ENCODE measurements around the gene COL20A1.
"Not testable (repeated sequence)": the region's sequence is repeated elsewhere in the genome, so short reads cannot be mapped to it uniquely, and the experiment has no call there.

Gene COL20A1

DNA sequence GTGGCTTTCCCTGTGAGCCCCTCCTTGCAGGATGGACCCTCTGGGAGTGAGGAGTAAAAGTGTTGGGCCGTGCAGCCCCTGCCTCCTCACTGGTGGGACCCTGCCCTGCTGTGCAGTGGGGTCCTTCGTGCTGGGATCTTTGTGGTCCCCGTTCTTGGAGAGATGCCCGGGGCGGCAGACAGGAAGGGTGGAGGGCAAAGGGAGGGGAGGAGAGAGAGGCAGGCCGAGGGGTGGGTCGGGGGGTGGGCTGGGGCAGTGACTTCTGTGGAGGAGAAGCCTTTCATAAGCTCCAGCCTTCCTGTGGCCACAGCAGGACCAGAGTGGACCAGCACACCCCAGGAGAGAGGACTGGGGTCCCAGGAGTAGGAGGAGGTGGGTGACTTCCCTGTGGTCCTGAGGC lies at the start of gene COL20A1:
Gene COL20A1 (plus strand): TSS at position 283 of the 400 bp plus-strand sequence. CDS start 1,922 bp downstream, outside the sequence.
- no peak within 1 kb of the TSS for H3K9ac ChIP-seq (ENCODE audit: low read length)
- no peak for DNase-seq (ENCODE audit: low read depth)

GRCh38 chr20:63243604-63244247 lies 49.3 kb upstream of the COL20A1 start:
- Histone ChIP-seq H3K4me3 (ENCODE audit: low read length) (no peak overlapping the region), H3K9me3 (ENCODE audit: control insufficient read depth, low read length) (no peaks in the 10 kb centered on the region), H3K27me3 (replicated peaks; ENCODE audit: control insufficient read depth, insufficient read depth, low read length) (peaks cover 39% of the 10 kb centered on the region), H3K9ac (ENCODE audit: low read length) (no peak overlapping the region), H3K36me3 (ENCODE audit: control insufficient read depth, insufficient read depth, low read length, severe bottlenecking) (no peaks in the 10 kb centered on the region), H3K4me1 (ENCODE audit: control insufficient read depth, insufficient read depth, low read length) (no peaks in the 10 kb centered on the region)
- no peak for DNase-seq (ENCODE audit: low read depth)

More for the DNA sequence above, at the start of gene COL20A1:
- Histone ChIP-seq H3K4me1 (ENCODE audit: control insufficient read depth, insufficient read depth, low read length) (peaks cover 8% of the 10 kb centered on the region), H3K9me3 (ENCODE audit: control insufficient read depth, low read length) (no peaks in the 10 kb centered on the region), H3K36me3 (ENCODE audit: control insufficient read depth, insufficient read depth, low read length, severe bottlenecking) (peaks cover 12% of the 10 kb centered on the region), H3K4me3 (ENCODE audit: low read length) (no peak within 1 kb of the TSS), H3K27me3 (replicated peaks; ENCODE audit: control insufficient read depth, insufficient read depth, low read length) (peaks cover 21% of the 10 kb centered on the region)

- H3K4me1 ChIP-seq (ENCODE audit: control insufficient read depth, insufficient read depth, low read length), result no peaks in the 10 kb centered on the region
- no peak overlapping the region for H3K4me3 ChIP-seq (ENCODE audit: low read length)
- no peak for DNase-seq (ENCODE audit: low read depth)
- H3K9ac ChIP-seq (ENCODE audit: low read length), result no peak overlapping the region
- H3K27me3 ChIP-seq (replicated peaks; ENCODE audit: control insufficient read depth, insufficient read depth, low read length), result peaks cover 46% of the 10 kb centered on the region
- no peaks in the 10 kb centered on the region for H3K36me3 ChIP-seq (ENCODE audit: control insufficient read depth, insufficient read depth, low read length, severe bottlenecking)
- H3K9me3 ChIP-seq (ENCODE audit: control insufficient read depth, low read length), result no peaks in the 10 kb centered on the region
Measured at GRCh38 chr20:63244468-63244867, 48.5 kb upstream of the COL20A1 start.

GRCh38 chr20:63246490-63247288 lies 46.3 kb upstream of the COL20A1 start:
- no peak overlapping the region for H3K9ac ChIP-seq (ENCODE audit: low read length)
- DNase-seq (ENCODE audit: low read depth), result peak; percentile 40
- no peaks in the 10 kb centered on the region for H3K4me1 ChIP-seq (ENCODE audit: control insufficient read depth, insufficient read depth, low read length)
- no peak overlapping the region for H3K4me3 ChIP-seq (ENCODE audit: low read length)
- peaks cover 50% of the 10 kb centered on the region for H3K27me3 ChIP-seq (replicated peaks; ENCODE audit: control insufficient read depth, insufficient read depth, low read length)
- H3K9me3 ChIP-seq (ENCODE audit: control insufficient read depth, low read length), result no peaks in the 10 kb centered on the region
- no peaks in the 10 kb centered on the region for H3K36me3 ChIP-seq (ENCODE audit: control insufficient read depth, insufficient read depth, low read length, severe bottlenecking)

DNA sequence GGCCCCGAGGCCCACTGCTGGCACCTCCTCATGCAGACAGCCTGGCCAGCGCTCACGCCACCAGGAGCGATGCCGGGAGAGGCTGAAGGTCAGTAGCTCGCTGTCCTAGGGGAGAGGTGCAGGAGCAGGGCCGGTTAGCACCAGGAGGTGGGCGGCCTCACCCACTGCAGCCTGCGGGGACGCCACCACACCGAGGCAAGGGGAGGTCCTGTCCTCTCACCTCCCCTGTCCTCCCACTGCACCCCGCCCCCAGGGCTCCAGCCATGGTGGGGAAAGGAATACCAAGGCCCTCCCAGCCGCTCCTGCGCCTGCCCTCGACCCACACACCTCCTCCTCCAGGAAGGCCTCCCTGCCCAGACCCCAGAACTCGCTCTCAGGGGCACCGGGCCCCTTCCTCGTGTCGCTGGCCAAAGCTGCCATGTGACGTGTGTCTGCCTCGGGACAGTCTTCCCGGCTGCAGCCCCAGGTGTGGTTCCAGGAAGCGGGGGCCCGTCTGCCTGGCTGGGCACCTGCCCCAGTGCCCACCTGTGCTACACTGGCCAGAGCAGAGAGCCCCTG lies 45.2 kb upstream of the COL20A1 start:
- H3K4me1 ChIP-seq (ENCODE audit: control insufficient read depth, insufficient read depth, low read length), result no peaks in the 10 kb centered on the region
- no peak overlapping the region for H3K4me3 ChIP-seq (ENCODE audit: low read length)
- no peaks in the 10 kb centered on the region for H3K9me3 ChIP-seq (ENCODE audit: control insufficient read depth, low read length)
- peaks cover 59% of the 10 kb centered on the region for H3K27me3 ChIP-seq (replicated peaks; ENCODE audit: control insufficient read depth, insufficient read depth, low read length)
- no peaks in the 10 kb centered on the region for H3K36me3 ChIP-seq (ENCODE audit: control insufficient read depth, insufficient read depth, low read length, severe bottlenecking)
- DNase-seq (ENCODE audit: low read depth), result no peak
- H3K9ac ChIP-seq (ENCODE audit: low read length), result no peak overlapping the region

- Histone ChIP-seq H3K36me3 (ENCODE audit: control insufficient read depth, insufficient read depth, low read length, severe bottlenecking) (no peaks in the 10 kb centered on the region), H3K9ac (ENCODE audit: low read length) (no peak overlapping the region), H3K4me1 (ENCODE audit: control insufficient read depth, insufficient read depth, low read length) (no peaks in the 10 kb centered on the region), H3K27me3 (replicated peaks; ENCODE audit: control insufficient read depth, insufficient read depth, low read length) (peaks cover 56% of the 10 kb centered on the region), H3K9me3 (ENCODE audit: control insufficient read depth, low read length) (no peaks in the 10 kb centered on the region), H3K4me3 (ENCODE audit: low read length) (no peak overlapping the region)
- no peak for DNase-seq (ENCODE audit: low read depth)
Measured at GRCh38 chr20:63248835-63249591, 44.0 kb upstream of the COL20A1 start.

GRCh38 chr20:63249891-63250290 lies 43.1 kb upstream of the COL20A1 start:
- no peaks in the 10 kb centered on the region for H3K9me3 ChIP-seq (ENCODE audit: control insufficient read depth, low read length)
- no peak overlapping the region for H3K9ac ChIP-seq (ENCODE audit: low read length)
- H3K4me3 ChIP-seq (ENCODE audit: low read length), result no peak overlapping the region
- no peaks in the 10 kb centered on the region for H3K36me3 ChIP-seq (ENCODE audit: control insufficient read depth, insufficient read depth, low read length, severe bottlenecking)
- DNase-seq (ENCODE audit: low read depth), result no peak
- peaks cover 50% of the 10 kb centered on the region for H3K27me3 ChIP-seq (replicated peaks; ENCODE audit: control insufficient read depth, insufficient read depth, low read length)
- H3K4me1 ChIP-seq (ENCODE audit: control insufficient read depth, insufficient read depth, low read length), result no peaks in the 10 kb centered on the region

GRCh38 chr20:63251350-63251749 lies 41.6 kb upstream of the COL20A1 start:
- H3K4me3 ChIP-seq (ENCODE audit: low read length); H3K4me1 ChIP-seq (ENCODE audit: control insufficient read depth, insufficient read depth, low read length); DNase-seq (ENCODE audit: low read depth); H3K36me3 ChIP-seq (ENCODE audit: control insufficient read depth, insufficient read depth, low read length, severe bottlenecking); H3K9ac ChIP-seq (ENCODE audit: low read length); H3K9me3 ChIP-seq (ENCODE audit: control insufficient read depth, low read length): not testable (repeated sequence)
- peaks cover 61% of the 10 kb centered on the region for H3K27me3 ChIP-seq (replicated peaks; ENCODE audit: control insufficient read depth, insufficient read depth, low read length)

- H3K4me1 ChIP-seq (ENCODE audit: control insufficient read depth, insufficient read depth, low read length), result no peaks in the 10 kb centered on the region
- no peak for DNase-seq (ENCODE audit: low read depth)
- H3K9me3 ChIP-seq (ENCODE audit: control insufficient read depth, low read length), result no peaks in the 10 kb centered on the region
- no peaks in the 10 kb centered on the region for H3K36me3 ChIP-seq (ENCODE audit: control insufficient read depth, insufficient read depth, low read length, severe bottlenecking)
- H3K27me3 ChIP-seq (replicated peaks; ENCODE audit: control insufficient read depth, insufficient read depth, low read length), result peaks cover 62% of the 10 kb centered on the region
- H3K4me3 ChIP-seq (ENCODE audit: low read length), result no peak overlapping the region
- H3K9ac ChIP-seq (ENCODE audit: low read length), result no peak overlapping the region
Measured at GRCh38 chr20:63252284-63252711, 40.7 kb upstream of the COL20A1 start.

DNA sequence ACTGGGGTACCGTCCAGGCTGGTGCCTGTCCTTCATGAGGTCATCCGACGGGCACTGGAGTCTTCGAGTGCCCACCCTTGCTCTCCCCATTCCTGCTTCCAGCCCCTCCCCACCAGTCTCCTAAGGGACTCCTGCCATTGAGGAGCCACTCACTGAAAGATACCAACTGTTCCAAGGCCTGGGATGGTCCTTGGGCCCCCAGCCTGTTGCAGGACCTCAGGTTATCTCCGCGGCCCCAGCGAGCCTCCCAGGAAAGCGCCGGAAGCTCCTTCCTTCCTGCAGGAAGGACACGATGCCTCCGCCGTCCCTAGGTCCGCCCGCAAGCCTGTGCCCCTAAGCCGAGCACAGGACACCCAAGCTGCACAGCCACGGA lies 39.9 kb upstream of the COL20A1 start:
- Histone ChIP-seq H3K27me3 (replicated peaks; ENCODE audit: control insufficient read depth, insufficient read depth, low read length) (peaks cover 65% of the 10 kb centered on the region), H3K9ac (ENCODE audit: low read length) (no peak overlapping the region)

More for the DNA sequence above, 39.9 kb upstream of the COL20A1 start:
- Histone ChIP-seq H3K4me1 (ENCODE audit: control insufficient read depth, insufficient read depth, low read length) (no peaks in the 10 kb centered on the region), H3K9me3 (ENCODE audit: control insufficient read depth, low read length) (no peaks in the 10 kb centered on the region), H3K4me3 (ENCODE audit: low read length) (no peak overlapping the region), H3K36me3 (ENCODE audit: control insufficient read depth, insufficient read depth, low read length, severe bottlenecking) (no peaks in the 10 kb centered on the region)
- DNase-seq (ENCODE audit: low read depth), result no peak
